CD4-positive, alpha-beta T cell treated with Interleukin-1 beta for 1 hour (primary cell): ENCODE measurements around the gene C20orf204.
A peak's percentile ranks its signal among the peaks of the same experiment; 100 is the strongest.

Experiments used
- DNase-seq, 2 donors: peaks; one replicate each; pipeline ENCODE4 v3.0.0-alpha.2; 2020 to 2022

Gene C20orf204

DNA sequence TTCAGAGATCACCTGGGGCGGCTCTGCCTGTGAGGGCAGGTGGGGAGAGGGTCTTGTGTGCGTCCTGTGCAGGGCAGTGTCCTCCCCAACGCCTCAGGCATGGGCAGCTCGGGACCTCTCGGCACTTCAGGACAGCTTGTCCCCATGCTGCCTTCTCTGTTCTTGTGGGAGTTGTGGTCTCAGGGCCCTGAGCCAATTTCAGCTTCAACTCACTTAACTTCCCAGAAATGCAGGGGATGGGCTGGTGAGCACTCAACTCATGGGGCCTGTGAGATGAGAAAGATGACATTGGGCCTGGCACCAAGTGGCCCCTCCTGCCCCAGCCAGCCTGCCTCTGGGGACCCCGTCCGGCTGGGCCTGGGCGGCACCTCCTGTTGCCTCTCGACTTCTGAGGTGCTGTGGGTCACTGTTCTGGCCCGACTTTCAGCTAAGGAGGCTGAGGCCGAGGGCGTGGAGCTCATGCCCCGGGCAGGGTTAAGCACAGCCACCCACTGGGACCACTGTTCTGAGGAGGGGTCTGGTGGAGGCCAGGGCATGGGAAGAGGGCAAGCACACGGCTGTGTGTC, 36.6 kb downstream of the C20orf204 start:
- DNase-seq = no peak

DNA sequence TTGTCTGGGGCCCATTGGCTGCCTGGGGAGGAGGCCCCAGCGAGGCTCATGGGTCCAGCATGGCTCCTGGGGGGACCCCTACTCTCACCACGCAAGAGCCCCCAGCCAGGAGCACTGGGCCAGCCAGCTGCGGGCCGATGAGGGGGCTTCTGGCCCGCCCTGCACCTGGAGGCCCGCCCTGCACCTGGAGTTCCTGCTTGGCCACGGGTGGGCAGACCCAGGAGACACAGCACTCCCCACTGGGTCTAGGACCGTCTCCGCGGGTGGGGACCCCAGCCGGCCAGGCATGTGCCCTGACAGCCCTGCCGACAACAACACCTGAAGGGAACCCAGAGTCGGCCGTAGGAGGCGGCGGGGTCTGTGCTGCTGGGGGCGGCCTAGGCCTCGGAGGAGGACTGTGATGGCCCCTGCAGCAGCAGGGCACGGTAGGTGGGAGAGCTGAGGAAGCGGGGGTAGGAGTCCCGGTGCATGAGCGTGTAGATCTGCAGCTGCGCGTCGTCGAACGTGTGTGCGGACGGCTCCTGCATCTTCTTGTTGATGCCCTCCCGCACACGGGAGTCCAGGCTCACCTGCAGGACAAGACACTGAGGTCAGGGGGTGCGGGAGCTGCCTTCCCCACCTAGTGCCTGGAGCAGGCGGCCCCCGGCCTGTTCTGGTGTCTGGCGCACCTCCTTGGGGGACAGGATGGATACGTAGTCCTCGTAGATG, 37.6 kb downstream of the C20orf204 start:
- DNase-seq = no peak

DNA sequence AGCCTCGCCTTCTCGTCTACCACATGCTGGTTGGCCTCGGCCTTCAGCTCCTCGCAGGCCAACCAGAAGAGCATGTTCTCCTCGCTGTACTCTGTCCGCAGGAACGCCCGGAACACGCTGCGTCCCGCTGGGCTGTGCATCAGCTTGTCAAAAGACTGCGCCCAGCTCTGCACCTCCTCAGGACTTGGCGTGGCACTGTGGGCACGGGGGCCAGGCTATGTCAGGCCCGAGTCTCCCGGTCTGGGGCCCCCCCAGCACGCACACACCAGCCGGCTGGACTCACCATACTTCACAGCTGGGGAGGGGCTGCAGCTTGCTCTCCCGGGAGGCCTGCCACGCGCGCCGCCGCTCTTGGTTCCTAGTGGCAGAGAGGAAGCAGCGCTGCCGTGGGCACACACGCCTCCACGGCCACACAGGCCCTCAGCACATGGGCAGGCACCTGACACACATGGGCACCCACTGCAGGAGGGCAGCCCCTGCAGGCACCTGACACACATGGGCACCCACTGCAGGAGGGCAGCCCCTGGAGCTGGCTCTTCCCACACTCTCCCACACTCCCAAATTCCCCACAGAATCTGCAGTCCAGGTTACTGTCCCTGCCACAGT, 38.3 kb downstream of the C20orf204 start:
- no peak for DNase-seq

DNA sequence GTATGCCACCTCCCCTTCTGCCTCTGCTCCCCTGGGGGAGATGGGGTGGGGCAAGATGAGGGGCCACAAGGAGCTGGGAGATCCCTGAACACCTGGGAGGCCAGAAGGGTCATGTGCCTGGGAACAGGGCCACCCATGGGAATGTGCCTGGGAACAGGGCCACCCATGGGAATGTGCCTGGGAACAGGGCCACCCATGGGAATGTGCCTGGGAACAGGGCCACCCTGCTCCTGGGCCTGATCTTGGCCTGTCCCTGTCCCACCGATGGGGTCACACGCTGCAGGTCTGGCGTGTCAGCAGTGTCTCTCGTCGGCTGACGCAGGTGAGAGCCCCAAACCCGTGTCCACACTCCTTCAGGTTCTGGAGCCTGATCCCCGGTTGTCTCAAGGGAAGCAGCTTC, 39.0 kb downstream of the C20orf204 start:
- DNase-seq = no peak

- DNase-seq = no peak
Observed at GRCh38 chr20:64075556-64075955, 39.6 kb downstream of the C20orf204 start.

- no peak for DNase-seq
Observed at GRCh38 chr20:64076061-64076997, 40.3 kb downstream of the C20orf204 start.

DNA sequence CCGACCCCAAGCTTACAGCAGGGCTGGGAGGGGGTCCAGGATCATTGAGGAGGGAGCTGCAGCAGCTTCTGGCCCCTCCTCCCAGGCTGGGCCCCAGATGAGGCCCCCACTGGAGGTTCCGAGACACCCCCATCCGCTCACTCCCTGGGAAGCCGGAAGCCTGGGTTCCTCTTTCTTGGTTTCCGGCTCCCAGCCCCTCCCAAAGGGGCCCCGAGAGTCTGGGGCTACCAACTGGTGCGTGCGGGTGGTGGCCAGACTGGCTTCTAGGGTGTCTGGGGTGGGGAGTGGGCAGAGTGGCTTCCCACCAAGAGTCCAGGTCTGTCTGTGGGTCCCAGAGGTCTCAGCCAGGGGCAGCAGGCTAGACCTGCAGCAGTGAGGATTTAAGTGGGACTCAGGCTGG, 41.1 kb downstream of the C20orf204 start:
- DNase-seq = peak; percentile 37 to 61

DNA sequence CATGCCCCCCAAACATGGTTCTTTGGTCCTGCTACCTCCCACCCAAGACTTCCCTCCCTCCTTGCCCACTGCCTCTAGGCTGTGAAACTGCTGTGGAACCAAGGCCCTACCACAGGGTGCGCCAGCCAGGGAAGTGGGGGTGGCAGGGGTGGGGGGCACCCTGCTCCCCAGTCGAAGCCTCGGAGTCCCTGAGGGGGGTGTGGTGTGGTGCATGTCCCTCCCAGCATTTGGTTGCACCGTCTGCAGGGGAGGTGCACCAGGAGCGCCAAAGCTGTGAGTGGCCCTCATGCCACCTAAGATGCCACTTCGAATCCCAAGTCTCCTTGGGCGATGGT, 41.5 kb downstream of the C20orf204 start:
- no peak for DNase-seq

DNA sequence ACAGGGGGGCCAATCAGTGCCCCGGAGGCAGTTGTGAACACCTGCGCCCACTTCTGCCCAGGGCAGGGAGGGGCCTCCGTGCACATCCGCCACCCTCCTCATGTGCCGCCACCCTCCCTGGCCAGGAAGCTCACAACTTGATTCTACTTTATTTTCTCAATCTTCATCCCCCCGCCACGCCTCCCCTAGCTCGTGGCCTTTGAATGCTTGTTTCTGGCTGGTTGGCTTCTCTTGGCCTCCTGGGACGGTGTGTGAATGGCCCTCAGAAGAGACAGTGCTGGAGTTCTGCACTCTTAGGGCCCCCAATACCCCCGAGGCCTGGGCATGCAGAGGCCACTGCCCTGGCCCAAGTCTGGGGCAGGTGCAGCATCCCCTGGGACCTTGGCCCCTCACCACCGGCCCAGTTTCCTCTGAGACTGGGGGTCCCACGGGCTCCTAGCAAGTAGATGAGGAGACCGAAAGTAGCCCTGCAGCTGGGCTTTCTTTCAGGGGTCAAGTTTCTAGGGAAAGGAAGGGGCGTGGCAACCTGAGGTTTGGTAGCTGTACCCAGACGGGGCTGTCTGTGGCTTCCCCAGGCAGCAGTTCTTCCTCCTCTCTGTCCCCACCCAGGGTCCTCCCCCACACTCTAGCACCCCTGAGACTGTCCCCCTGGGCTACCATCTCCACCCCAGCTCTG, 42.0 kb downstream of the C20orf204 start:
- peak; percentile 62 to 66 for DNase-seq

GRCh38 chr20:64078934-64079272, 42.9 kb downstream of the C20orf204 start:
- DNase-seq = no peak

DNA sequence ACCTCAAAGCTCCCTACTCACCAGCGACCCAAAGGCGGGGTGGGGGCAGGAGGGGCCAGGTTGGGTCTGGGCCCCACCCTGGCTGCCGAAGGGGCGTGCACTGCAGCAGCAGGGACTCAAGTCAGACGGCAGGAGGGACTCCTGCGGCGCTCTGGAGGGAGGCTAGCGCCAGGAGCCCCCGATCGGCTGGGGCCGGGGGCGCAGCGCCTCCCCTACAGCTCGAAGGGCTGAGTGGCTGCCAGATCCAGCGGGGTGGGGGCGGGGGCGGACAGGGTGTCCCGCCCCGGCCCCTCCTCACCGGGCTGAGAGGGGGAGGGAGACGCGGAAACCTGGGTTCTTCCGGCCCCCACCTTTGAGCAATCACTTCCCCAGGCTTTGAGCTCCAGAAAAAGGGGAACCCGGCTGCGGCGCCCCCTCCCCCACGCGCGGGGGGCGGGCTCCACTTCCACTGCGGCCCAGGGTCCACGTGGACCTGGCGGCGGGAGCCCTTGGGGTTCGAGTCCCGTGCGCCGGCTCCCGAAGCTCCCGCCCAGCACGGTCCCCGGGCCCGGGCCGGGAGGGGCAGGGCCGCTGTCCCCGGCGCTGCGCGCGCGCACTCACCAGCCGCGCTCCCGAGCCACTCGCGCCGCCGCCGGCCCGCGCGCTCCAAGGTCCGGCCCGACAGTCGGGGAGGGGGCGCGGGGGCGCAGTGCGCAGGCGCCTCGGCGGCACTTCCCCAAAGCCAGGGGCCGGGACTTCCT, 43.5 kb downstream of the C20orf204 start, which contains the start of gene RGS19:
Gene RGS19 (minus strand): TSS at position 246 of the 740 bp plus-strand sequence. CDS start 2,632 bp downstream, outside the sequence.
- peak; percentile 76 to 87 for DNase-seq

- peak; percentile 46 to 52 for DNase-seq
Observed at GRCh38 chr20:64080013-64080812, 44.2 kb downstream of the C20orf204 start, which contains the start of gene OPRL1. OPRL1 (plus strand) TSS chr20:64080082; CDS start chr20:64092721, 12,639 bp downstream.

DNA sequence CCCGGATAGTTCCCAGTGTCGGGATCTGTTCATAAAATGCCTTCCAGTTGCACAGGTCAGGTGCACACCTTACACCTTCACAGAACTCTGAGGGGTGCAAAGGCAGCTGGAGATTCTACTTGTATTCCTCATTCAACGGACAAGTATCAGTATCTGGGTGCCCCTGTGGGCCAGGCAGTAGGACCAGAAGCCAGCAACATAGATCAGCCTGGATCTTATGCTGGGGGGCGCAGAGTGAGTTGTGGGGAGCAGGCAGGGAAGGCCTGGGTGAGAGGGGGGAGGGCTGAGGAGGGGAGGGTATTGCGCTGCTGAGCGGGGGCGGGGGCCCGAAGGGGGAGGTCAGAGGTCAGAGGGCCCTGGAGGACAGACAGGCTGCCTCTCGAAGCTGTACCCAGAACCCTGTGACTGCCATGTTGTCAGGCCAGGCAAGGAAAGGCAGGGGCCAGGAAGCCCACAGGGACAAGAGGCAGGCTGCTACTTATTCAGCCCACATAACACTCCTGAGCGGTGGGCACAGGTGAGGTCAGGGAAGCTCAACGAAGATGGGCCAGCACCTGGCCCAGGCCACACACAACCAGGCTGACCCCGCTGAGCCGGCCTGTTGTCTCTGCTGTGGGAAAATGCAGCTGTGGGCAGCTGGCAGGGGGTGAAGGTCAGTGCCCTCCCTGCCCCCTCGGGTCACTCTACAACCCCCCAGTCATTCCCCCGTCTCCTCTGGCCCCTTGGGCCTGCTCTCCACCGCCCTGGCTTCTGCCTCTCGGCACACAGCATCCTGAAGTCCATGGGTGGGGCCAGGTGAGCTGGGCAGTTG, 45.0 kb downstream of the C20orf204 start:
- no peak for DNase-seq

DNA sequence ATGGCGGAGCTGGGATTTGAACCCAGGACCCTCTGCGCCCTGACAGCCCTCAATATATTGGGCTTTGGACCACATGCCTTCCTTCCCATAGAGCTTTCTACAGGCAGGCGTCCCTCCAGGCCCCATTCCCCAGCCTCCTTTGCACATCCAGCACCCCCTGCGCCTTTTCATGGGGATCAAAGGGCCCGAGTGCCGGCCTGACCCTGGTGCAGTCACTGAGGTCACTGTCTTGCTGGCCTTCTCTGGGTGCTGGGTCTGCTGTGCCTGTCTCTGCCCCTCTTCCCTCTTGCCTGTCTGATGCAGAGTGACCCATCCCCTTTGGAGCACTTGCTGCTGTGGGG, 45.6 kb downstream of the C20orf204 start:
- no peak for DNase-seq

DNA sequence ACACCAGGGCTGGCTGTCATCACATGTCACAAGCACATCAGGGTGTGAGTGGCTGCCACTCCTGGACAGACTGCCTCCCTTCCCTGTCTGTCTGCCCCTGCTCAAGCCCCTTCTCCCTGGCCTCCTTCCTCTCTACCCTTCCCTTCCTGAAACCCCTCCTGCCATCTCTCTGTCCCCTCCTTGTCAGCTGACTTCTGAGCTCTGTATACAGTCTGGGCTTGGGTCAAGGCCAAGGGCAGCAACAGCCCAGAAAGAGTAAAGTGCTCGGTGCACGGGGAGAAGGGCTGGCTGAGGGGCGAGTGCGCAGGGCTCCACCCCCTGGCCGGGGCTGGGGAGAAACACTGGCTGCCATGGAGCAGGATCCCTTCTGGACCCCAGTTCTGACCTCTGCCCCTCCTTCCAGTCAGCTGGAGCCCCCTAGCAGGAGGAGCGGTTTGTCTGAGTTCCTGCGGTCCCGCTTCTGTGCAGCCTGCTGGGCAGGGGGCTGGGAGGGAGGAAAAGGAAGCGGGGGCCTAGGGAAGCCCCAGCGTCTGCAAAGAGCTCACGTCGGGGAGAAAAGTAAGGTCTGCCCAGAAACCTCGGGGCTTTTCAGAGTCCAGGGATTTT, 46.2 kb downstream of the C20orf204 start:
- DNase-seq = no peak

GRCh38 chr20:64082820-64083377, 46.9 kb downstream of the C20orf204 start:
- no peak for DNase-seq

DNA sequence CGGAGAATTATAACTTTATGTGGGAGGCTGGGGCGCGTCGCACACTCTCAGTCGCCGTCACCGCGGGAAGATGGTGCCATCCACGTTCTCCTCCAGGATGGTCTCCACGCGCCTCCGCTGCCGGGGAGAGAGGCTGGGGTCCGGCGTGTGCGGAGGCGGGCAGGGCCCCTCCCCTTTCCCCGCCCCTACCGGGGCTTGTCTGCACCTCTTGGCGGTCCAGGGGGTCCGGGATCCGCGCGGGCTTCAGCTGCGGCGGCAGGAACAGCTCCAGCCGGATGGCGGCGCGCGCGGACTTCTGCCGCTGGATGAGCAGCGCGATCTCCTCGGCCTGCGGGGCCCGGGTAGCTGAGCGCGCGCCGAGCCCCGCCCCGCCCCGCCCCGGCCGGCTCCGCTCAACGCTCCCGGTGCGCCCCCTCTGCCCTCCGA, 47.4 kb downstream of the C20orf204 start:
- peak; percentile 76 for DNase-seq

GRCh38 chr20:64083804-64084684, 48.1 kb downstream of the C20orf204 start, which contains the start of gene LKAAEAR1:
LKAAEAR1 (minus strand) TSS chr20:64084398; CDS start chr20:64084219, 179 bp downstream.
- no peak for DNase-seq
